ENCODE results near the gene ITPRIPL2.

Gene ITPRIPL2

DNA sequence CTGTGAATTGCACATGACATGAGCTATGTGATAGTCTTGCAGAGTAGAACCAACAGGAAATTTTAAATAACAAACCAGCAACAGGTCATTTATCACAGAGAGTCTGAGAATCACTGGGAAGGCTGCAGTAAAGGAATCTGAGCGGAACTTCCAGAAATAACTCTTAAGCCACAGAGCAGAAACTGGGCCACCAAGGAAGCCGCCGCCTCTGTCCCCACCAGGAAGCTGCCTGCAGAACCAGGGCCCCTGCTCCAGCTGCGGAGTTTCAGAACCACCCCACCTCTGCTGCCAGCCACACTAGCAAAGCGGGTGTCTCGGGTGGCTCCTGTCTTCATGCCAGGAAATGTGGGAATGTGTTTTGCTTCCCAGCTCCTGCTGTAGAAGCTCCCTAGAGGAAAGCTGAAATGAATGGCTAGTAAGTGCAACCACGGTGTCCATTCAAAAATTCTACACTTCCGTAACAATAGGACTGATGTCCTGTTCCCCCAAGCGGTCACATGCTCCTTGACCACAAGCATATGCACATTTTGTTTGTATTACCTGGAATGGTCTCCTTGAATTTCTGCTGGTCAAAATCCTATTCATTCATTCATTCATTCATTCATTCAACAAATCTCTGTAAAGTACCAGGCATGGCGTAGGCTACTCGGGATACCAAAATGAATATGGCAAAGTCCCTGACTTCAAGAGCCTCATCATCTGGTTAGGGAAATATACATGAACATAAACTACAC lies 7.7 kb upstream of the ITPRIPL2 start:
- no peak for TF ChIP-seq CTCF (conservative IDR thresholded peaks at IDR 0.05; ENCODE audit: low read length)
- no peak overlapping the region for H3K4me3 ChIP-seq (ENCODE audit: low read length)
- no peak for DNase-seq (ENCODE audit: low read depth)

DNA sequence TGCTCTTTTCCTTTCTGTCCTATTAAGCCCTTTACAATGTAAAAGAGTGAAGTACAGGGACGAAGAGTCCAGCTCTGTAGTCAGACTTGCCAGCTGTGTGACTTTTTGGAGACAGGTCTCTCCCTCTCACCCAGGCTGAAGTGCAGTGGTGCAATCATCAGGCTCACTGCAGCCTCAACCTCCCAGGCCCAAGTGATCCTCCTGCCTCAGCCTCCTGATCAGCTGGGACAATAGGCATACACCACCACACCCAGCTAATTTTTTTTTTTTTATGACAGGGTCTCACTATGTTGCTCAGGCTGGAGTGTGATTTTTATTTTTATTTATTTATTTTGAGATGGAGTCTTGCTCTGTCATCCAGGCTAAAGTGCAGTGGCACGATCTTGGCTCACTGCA lies 7.1 kb upstream of the ITPRIPL2 start:
- no peak for DNase-seq (ENCODE audit: low read depth)
- TF ChIP-seq CTCF (conservative IDR thresholded peaks at IDR 0.05; ENCODE audit: low read length): no peak
- H3K4me3 ChIP-seq (ENCODE audit: low read length): no peak overlapping the region

- no peak overlapping the region for H3K4me3 ChIP-seq (ENCODE audit: low read length)
- no peak for DNase-seq (ENCODE audit: low read depth)
- TF ChIP-seq CTCF (conservative IDR thresholded peaks at IDR 0.05; ENCODE audit: low read length): no peak
Observed at GRCh38 chr16:19108409-19109287, 5.1 kb upstream of the ITPRIPL2 start.

DNA sequence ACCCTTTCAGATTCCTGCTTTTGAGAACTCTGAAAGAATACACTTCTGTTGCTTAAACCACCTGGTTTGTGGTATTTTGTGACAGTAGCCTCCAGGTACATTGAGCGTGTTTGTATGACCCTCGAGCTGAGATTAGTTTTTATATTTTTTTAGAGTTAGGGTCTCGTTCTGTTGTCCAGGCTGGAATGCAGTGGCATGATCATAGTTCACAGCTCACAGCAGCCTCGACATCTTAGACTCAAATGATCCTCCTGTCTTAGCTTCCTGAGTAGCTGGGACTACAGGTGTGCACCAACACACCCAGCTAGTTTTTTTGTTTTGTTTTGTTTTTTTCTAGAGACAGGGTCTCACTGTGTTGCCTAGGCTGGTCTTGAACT lies 4.5 kb upstream of the ITPRIPL2 start:
- no peak overlapping the region for H3K4me3 ChIP-seq (ENCODE audit: low read length)
- DNase-seq (ENCODE audit: low read depth): no peak
- TF ChIP-seq CTCF (conservative IDR thresholded peaks at IDR 0.05; ENCODE audit: low read length): no peak

- no peak overlapping the region for H3K4me3 ChIP-seq (ENCODE audit: low read length)
- DNase-seq (ENCODE audit: low read depth): no peak
- TF ChIP-seq CTCF (conservative IDR thresholded peaks at IDR 0.05; ENCODE audit: low read length): no peak
Observed at GRCh38 chr16:19110537-19111360, 3.0 kb upstream of the ITPRIPL2 start.

- DNase-seq (ENCODE audit: low read depth): no peak
- no peak for TF ChIP-seq CTCF (conservative IDR thresholded peaks at IDR 0.05; ENCODE audit: low read length)
Observed at GRCh38 chr16:19112099-19112407, 1.7 kb upstream of the ITPRIPL2 start.

More at GRCh38 chr16:19112099-19112407, 1.7 kb upstream of the ITPRIPL2 start:
- no peak overlapping the region for H3K4me3 ChIP-seq (ENCODE audit: low read length)

All from AG10803 (cell line).